ENCODE measurements around the gene NAGS. TPM values are rescaled to one million over a fixed set of nuclear protein-coding genes. Genes with fewer than 3 reads are reported as not detected.
"Not testable (repeated sequence)": the region's sequence is repeated elsewhere in the genome, so short reads cannot be mapped to it uniquely, and the experiment has no call there.

The NAGS gene
- total RNA-seq, 1 donor from 2014 or later = 48.2 TPM

- Histone ChIP-seq H3K27ac (no peak overlapping the region), H3K27me3 (no peaks in the 10 kb centered on the region), H3K9me3 (no peaks in the 10 kb centered on the region), H3K4me3 (no peak overlapping the region), H3K4me1 (peaks cover 4 to 7% of the 10 kb centered on the region in 2 donors), H3K36me3 (peaks cover 23 to 27% of the 10 kb centered on the region in 2 donors)
- DNase-seq (ENCODE audit: low spot score in 2 of 2) = no peak
- TF ChIP-seq CTCF (IDR thresholded peaks at IDR 0.05) = no peak
- intact Hi-C loops (cut with DNase I) = no loop called here
Observed at GRCh38 chr17:44045486-44045885, 41.1 kb downstream of the NAGS start.

- peaks cover 37 to 41% of the 10 kb centered on the region in 2 donors for H3K36me3 ChIP-seq
- DNase-seq (ENCODE audit: low spot score in 2 of 2); H3K9me3 ChIP-seq; H3K27me3 ChIP-seq; H3K27ac ChIP-seq; H3K4me1 ChIP-seq; H3K4me3 ChIP-seq; intact Hi-C loops (cut with DNase I): not testable (repeated sequence)
Observed at GRCh38 chr17:44046893-44047292, 42.5 kb downstream of the NAGS start.

- Histone ChIP-seq H3K4me1 (no peaks in the 10 kb centered on the region), H3K27ac (no peak overlapping the region), H3K36me3 (peaks cover 44 to 48% of the 10 kb centered on the region in 2 donors), H3K4me3 (no peak overlapping the region), H3K27me3 (no peaks in the 10 kb centered on the region), H3K9me3 (no peaks in the 10 kb centered on the region)
- intact Hi-C loops (cut with DNase I) = no loop called here
- DNase-seq (ENCODE audit: low spot score in 2 of 2) = no peak
- TF ChIP-seq CTCF (IDR thresholded peaks at IDR 0.05) = no peak
Observed at GRCh38 chr17:44049294-44050060, 45.1 kb downstream of the NAGS start.

DNA sequence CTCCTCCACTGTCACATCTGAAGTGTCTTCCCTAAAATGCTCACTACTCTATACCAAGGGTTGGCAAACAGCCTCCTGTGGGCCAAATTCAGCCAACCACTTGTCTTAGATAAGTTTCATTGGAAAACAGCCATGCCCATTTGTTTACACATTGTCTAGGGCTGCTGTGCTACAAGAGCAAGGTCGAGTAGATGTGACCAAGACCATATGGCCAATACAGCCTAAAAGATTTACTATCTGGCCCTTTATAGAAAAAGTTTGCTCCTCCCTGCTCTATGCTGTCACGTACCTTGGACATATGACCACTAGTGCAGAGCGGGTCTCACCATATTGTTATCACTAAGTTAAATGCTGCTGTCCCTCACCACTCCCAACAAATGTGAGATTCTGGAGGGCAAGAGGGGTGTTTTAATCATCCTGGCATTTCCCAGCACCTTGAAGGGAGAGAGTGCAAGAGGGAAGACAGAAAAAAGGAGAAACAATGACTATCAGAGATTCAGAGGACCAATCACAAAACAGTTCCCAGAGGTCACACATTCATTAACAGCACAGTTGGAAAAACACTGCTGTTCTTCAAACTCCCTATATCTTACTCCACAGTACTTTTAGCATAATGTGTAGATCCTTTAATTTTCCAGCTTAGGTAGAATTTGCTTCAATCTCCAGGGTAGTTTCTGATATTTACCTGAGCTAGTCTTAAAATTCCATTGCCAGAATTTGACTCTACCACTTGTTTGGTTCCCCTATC lies 48.9 kb downstream of the NAGS start:
- intact Hi-C loops (cut with DNase I) = no loop called here
- Histone ChIP-seq H3K4me1 (no peaks in the 10 kb centered on the region), H3K27me3 (no peaks in the 10 kb centered on the region), H3K27ac (no peak overlapping the region), H3K9me3 (no peaks in the 10 kb centered on the region), H3K36me3 (peaks cover 43 to 45% of the 10 kb centered on the region in 2 donors), H3K4me3 (no peak overlapping the region)
- no peak for DNase-seq (ENCODE audit: low spot score in 2 of 2)
- TF ChIP-seq CTCF (IDR thresholded peaks at IDR 0.05) = no peak

Other genes with a start within 250 kb of the NAGS start
- 15.1 TPM for gene SOST, start 245.8 kb upstream of the NAGS start, total RNA-seq
- gene DUSP3, start 225.6 kb upstream of the NAGS start, total RNA-seq = 70.5 TPM
- gene CFAP97D1, start 224.2 kb upstream of the NAGS start, total RNA-seq = not detected
- 37.0 TPM for gene MPP3, start 171.5 kb upstream of the NAGS start, total RNA-seq
- 45.9 TPM for gene CD300LG, start 157.4 kb upstream of the NAGS start, total RNA-seq
- 16.7 TPM for gene MPP2, start 97.1 kb upstream of the NAGS start, total RNA-seq
- not detected for gene PPY, start 62.1 kb upstream of the NAGS start, total RNA-seq
- not detected for gene PYY, start 50.7 kb upstream of the NAGS start, total RNA-seq
- 11.0 TPM for gene TMEM101, start 10.3 kb downstream of the NAGS start, total RNA-seq
- 12.5 TPM for gene LSM12, start 62.0 kb downstream of the NAGS start, total RNA-seq
- gene G6PC3, start 66.1 kb downstream of the NAGS start, total RNA-seq = 111 TPM
- gene HDAC5, start 119.0 kb downstream of the NAGS start, total RNA-seq = 189 TPM
- not detected for gene HROB, start 137.3 kb downstream of the NAGS start, total RNA-seq
- gene ASB16, start 166.1 kb downstream of the NAGS start, total RNA-seq = not detected
- 27.9 TPM for gene TMUB2, start 182.3 kb downstream of the NAGS start, total RNA-seq
- gene ATXN7L3, start 195.3 kb downstream of the NAGS start, total RNA-seq = 62.8 TPM
- gene UBTF, start 215.1 kb downstream of the NAGS start, total RNA-seq = 25.1 TPM

All from ascending aorta (tissue), 2 donors.